Non-pigmented ciliary epithelial cell (primary cell): Measurements from ENCODE around the gene NSMCE1.
"Not testable (repeated sequence)": the region's sequence is repeated elsewhere in the genome, so short reads cannot be mapped to it uniquely, and the experiment has no call there.

ENCODE experiments used
- DNase-seq: peaks from one replicate; pipeline ENCODE4 v3.0.0-alpha.2; 2010; ENCODE audit warnings: low read depth

NSMCE1 gene

DNA sequence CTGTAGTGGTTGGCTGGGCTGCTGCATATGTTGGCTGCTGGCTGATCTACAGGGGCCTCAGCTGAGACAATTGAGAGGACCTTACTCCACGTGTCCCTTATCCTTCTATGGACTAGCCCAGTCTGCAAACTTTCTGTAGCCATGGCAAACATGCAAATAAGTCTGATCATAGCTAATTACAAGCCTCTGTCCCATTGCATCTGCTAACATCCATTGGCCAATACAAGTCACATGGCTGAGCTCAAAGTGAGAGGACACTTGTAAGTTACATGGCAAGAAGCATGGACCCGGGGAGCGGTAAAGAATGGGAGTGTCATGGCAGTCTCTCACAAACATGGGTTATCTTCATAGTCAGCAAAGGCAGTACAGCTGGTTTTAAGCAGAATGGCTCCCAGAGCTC, 33.6 kb upstream of the NSMCE1 start:
- DNase-seq = no peak

DNA sequence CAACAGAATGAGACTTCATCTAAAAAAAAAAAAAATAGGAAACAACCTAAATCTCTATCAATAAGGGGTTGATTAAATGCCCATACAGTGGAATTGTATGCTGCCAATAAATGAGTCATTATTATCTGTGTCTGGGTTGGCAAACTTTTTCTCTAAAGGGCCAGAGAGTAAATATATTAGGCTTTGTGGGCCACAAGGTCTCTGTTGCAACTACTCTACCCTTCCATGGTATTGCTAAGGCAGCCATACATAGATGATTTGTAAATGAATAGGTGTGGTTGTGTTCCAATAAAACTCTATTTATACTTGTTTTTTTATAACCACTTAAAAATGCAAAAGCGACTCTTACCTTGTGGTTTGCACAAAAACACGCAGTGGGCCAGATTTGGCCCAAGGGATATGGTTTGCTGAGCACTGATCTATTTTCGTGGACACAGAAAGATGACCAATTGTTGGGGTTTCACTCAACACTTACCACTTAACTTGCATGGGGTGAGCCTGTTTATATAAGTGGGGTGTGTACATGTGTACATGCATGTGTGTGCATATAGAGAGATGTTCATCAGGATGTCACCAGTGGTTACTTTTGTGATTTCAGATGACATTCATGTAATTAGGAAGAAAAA, 32.8 kb upstream of the NSMCE1 start:
- DNase-seq = no peak

DNA sequence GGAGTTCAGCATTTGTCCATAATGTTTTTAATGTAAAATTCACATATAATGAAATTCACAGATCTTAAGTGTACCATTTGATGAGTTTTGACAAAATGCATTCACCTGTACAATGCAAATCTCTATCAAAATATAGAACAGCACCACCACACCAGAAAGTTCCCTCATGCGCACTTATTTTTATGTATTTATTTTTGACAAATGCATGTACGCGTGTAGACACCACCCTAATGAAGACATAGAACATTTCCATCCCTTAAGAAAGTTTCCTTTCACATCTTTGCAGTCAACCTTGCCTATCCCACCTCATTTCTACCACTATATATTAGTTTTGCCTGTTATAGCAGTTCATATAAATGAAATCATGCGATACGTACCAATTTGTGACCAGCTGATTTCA, 29.6 kb upstream of the NSMCE1 start:
- DNase-seq = no peak

DNA sequence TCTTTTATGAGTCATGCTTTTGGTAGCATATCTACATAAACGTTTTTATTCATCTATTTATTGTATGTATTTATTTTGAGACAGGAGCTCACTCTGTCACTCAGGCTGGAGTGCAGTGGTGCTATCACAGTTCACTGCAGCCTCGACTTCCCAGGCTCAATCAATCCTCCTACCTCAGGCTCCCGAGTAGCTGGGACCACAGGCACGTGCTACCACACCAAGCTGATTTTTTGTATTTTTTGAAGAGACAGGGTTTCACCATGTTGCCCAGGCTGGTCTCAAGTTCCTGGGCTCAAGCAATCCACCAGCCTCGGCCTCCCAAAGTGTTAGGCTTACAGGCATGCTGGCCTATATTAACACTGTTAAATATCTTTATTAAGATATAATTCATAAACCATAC, 24.8 kb upstream of the NSMCE1 start:
- DNase-seq = no peak

DNA sequence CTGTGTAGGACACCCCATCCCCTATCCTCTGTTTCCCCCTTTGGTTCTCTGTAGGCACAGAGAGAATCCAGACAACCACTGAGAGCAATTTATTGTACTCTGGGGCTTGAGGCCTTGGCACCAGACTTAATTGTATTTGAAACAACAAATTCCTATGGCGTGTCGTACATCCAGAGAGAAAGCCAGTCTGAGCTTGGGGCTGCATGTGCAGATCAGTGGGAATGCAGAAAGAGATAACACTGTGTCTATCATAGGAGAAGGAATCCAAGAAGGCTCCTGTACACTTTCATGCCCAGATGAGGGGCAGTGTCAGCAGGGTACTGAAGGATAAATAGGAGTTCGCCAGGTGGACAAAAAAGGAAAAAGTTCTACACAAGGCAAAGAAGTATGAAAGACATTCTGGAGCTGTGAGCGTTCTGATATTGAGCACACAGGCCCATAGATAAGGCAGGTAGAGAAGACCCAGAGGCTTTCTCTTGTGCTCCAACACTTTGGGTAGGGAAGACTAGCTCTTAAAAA, 23.2 kb upstream of the NSMCE1 start:
- DNase-seq = no peak

DNA sequence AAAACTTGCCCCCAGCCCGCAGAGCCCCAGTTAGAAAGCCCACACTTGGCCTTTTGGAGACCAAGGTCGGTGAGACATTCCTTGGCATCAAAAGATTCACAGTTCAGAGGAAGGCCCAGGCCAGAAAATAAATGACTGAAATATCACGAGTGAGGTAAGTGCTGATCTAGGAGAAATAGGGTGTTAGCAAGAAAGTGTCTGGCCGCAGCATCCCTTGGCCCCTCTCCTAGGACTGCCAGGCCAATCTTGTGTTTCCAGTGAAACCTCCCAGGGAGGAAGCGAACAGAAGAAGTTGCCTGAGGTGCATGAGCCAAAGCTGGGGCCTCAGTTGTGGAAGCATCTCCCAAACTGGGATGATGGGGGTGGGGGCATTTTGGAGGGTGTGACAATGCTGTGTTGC, 22.5 kb upstream of the NSMCE1 start:
- no peak for DNase-seq

DNA sequence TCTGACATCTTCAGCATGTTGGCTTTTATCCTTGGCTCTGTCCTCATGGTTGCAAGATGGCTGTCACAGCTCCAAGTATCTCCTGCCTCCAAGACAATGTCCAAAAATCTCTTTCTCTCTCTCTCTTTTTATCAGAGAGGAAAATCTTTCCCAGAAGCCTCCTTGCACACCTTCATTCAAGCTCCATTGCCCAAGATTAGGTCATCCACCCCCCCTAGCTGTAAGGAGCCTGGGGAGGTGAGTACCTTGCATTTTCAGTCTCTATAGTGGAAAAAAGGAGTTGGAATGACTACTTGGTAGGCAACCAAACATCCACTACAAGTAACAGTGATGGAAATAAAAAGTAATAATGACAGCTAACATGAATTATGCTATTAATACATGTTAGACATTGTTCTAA, 22.0 kb upstream of the NSMCE1 start:
- DNase-seq = no peak

DNA sequence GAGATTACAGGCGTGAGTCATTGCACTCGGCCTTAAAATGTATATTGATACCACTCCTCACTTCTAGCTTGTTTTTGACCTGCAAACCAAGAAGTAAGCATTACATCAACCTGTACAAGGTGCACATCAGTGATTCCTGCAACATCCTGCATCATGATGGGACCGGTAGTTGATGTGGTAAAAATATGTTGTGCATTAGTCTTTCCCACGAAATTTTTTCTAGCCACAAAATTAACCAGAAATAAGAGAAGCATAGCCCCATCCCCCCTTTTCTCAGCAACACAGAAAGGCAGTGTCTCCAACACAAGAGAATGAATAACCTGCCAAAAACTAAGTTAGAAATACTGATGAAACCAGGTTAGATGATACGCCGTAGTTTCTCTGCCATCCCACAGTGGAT, 21.1 kb upstream of the NSMCE1 start:
- no peak for DNase-seq

DNA sequence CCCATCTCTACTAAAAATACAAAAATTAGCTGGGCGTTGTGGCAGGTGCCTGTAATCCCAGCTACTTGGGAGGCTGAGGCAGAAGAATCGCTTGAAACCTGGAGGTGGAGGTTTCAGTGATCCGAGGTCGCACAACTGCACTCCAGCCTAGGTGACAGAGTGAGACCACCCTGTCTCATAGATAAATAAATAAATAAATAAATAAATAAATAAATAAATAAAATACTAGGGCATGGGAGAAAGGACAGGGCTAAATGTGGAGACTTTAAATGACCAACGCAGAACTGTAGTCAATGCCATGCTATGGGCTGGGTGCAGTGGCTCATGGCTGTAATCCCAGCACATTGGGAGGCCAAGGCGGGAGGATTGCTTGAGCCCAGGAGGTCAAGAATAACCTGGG, 19.7 kb upstream of the NSMCE1 start:
- not testable (repeated sequence) for DNase-seq

DNA sequence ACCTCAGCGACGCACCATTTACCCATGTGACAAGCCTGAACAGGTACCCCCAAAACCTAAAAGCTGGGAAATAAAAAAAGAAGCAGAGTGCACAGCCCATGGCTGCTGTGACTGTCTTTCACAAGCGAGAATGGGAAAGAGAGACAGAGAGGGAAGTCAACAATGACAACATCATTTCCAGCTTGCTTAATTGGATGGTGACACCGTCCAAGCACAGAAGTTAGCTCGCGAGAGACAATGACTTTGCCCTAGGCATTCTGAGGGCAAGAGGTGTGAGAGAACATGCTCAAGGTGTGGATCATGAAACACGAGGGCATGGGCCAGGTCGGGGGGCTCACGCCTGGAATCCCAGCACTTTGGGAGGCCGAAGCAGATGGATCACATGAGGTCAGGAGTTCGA, 19.3 kb upstream of the NSMCE1 start:
- DNase-seq = no peak

DNA sequence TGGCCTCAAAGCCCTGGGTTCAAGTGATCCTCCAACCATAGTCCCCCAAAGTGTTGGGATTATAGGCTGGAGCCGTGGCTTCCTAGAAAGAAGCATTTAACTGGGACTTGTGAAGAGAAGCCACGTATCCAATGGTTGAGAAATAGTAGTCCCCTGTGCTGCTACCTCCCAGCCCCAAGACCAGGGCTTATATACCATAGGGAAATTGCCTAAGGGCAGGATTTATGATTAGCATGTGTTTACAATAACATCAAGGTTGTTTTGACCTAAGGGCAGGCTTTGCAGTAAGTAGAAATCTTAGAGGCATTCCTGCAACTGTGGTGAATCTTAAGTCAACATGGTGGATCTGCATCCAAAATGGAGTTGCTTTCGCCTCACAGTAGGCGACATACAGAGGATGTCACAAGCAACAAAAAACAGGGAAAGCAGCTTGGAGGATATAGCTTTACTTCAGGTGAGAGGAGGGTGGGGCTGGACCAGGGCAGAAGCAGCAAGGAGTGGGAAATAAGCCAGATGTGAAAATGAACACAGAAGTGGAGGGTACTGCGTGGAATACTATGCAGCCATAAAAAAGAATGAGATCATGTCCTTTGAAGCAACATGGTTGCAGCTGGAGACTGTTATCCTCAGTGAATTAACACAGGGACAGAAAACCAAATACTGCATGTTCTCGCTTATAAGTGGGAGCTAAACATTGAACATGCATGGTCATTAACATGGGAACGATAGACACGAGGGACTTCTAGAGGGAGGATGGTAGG, 18.7 kb upstream of the NSMCE1 start:
- no peak for DNase-seq

DNA sequence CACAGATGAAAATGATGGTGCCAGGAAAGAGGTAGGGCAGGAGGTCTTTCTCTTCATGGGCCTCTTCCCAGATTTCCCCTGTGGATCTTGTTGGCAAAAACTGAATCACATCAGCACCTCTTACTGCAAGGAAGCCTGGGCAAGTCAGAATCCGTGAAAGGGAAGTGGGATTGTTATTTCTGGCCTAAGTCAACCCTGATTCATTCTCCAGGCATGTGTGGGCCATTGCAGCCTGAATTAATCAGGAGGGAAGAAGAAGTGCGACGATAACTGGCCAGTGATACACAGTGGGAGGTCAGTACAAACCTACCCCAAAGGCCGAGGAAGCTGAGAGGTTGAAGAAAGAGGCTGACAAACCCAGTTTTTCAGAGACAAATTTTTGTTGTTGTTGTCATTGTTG, 17.9 kb upstream of the NSMCE1 start:
- DNase-seq = peak; percentile 92

DNA sequence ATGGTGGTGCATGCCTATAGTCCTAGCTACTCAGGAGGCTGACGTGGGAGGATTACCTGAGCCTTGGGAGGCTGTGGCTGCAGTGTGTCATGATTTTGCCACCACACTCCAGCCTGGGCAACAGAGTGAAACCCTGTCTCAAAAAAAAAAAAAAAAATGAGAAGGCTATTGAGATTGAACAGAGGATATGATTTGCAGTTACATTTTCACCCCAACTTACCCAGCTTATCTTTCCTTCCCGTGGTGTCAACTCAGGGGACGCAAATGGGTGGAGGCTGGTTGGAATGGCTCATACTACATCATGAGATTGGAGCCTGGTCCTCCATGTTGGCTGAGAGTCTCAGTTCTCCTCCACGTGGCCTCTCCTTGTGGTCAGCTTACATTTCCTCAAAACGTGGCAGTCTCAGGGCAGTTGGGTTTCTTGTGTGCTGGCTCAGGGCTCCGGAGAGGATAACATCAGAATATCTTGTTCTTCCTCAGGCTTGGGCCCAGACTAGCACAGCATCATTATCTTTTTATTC, 17.2 kb upstream of the NSMCE1 start:
- no peak for DNase-seq

DNA sequence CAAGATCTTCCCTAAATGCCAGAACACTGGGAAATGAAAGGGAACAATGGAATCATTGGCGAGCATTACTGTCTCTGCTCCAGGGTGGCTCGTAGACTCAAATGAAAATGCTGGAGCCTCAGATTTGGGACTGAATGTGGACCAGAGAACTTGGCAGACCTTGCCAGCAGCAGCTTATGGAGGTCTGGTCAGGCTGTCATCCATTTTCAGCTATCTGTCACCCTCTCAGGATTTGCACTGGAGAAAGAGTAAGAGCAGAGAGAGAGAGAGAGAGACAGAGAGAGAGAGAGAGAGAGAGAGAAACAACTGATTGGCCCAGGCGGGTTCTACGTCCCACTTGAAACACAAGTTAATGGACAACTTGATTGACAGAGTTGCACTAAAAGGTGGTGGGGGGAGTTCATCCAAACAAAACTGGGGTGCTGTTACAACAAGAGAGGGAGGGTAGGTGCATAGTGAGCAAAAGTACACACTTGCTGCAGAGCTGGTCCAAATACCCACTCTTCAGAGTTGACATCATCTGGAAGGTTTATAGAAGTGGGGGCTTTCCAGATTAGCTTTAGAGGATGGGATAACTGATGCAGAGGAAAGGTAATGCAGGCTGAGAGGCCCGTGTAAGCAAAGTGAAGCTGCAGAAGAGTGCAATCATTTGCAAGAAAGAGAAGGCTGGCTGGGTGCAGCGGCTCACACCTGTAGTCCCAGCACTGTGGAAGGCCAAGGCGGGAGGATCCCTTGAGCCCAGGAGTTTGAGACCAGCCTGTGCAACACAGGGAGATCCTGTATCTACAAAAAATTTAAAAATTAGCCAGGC, 16.5 kb upstream of the NSMCE1 start:
- no peak for DNase-seq

DNA sequence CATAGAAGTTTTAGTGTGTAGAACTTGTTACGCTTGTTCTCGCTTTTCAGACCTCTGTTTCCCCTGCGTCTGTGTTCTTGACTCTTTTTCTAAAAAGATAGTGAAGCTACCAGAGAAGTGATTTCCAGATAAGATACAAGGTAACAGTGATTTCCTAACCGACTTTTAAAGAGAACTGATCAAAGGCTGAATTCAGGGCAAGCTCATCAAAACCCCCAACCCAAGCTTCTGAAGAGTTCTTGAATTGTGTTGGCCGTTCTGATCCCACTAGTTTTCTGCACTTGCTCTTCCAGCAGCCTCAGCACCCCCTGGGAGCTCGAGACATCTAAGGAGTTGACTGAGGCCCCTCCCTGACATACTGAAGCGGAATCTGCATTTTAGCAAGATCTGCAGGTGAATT, 12.7 kb upstream of the NSMCE1 start:
- DNase-seq = no peak

DNA sequence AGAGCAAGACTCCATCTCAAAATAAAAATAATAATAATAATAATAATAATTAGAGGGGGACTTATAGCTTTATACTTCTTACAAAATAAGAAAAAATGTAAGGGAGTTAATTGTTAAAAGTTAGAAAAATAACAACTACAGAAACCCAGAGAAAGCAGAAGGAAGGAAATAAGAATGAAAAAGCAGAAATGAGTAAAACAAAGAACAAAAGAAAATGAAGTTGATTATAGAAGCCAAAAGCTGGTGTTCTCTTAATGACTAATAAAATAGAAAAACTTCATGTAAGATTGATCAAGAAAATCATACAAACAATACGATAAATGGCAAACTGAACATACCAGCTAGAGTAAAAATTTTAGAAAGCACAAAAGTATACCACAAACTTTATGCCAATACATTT, 6.8 kb upstream of the NSMCE1 start:
- no peak for DNase-seq

DNA sequence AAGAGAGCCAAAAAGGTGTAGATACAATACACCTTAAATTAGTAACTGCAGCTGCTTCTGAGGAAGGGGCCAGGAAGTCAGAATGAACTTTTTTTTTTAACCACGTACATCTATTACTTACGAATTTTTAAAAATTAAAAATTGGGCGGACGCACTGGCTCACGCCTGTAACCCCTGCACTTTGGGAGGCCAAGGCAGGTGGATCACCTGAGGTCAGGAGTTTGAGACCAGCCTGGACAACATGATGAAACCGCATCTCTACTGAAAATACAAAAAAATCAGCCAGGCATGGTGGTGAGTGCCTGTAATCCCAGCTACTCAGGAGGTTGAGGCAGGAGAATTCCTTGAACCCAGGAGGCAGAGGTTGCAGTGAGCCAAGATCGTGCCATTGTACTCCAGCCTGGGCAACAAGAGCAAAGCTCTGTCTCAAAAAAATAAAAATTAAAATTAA, 5.9 kb upstream of the NSMCE1 start:
- DNase-seq = not testable (repeated sequence)

DNA sequence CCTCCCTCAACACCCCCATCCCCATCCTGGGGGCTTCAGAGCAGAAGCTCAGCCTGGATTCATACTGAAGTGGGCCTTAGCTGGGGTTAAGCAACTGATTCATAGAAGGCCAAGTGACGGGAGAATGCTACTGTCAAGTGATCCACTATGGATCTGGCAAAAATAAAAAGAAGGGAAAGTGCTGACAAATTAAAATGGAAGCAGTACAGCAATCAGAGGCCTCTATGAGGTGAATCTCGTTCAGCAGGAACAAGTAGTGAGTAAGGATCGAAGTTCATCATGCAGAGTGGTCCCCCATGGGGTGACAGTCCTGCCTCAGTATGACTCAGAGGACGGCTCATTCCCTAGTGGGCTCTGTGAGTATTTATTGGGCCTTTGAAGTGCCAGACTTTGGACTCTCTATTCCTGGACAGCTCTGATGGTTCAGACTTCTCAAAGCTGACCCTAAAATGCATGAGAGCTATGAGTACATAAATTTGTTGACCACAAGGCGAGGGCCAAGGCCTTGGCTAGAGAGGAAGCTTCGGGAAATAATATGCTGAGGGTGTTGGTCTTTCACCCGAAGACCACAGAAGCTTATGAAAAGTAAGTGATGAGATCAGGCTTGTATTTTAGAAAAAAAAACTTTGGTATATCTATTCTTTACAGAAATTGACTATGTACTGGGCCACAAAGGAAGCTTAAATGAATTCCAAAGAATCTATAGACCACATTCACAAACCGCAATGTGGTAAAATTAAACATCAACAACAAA, 5.3 kb upstream of the NSMCE1 start:
- no peak for DNase-seq

DNA sequence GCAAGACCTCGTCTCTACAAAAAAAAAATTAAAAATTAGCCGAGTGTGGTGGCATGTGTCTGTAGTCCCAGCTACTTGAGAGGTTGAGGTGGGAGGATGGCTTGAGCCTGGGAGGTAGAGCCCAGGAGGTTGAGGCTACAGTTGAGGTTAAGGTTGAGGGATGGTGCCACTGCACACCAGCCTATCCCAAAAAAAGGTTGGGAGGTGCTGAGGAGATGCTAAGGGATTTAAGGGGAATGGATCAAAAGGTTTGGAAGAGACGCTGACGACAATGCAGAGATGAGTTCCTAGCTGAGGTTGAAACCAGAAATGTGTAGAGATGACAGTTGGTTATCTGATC, 4.7 kb upstream of the NSMCE1 start:
- no peak for DNase-seq

DNA sequence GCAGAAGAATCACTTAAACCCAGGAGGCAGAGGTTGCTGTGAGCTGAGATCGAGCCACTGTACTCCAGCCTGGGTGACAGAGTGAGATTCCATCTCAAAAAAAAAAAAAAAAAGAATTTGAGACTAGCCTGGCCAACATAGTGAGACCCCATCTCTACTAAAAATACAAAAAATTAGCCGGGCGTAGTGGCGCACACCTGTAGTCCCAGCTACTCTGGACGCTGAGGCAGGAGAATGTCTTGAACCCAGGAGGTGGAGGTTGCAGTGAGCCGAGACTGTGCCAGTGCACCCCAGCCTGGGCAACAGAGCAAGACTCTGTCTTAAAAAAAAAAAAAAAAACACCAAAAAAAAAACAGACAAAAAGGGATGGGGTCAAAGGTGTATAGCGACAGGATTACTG, 4.1 kb upstream of the NSMCE1 start:
- DNase-seq = not testable (repeated sequence)

DNA sequence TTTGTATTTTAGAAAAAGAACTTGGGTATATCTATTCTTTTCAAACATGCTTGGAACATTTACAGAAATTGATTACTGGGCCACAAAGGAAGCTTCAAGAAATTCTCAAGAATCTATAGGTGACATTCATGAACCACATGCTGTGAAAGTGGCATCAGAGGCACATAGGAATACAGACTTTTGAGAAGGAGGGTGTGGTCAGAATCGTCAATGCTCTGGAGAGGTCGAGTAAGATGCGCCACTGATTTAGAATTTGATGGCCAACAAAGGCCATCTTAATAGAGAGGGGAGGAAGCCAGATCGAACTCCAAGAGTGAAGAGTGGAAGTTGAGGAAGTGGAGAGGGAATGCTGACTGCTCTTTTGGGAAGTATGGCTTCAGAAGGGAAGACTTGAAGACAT, 3.5 kb upstream of the NSMCE1 start:
- no peak for DNase-seq

DNA sequence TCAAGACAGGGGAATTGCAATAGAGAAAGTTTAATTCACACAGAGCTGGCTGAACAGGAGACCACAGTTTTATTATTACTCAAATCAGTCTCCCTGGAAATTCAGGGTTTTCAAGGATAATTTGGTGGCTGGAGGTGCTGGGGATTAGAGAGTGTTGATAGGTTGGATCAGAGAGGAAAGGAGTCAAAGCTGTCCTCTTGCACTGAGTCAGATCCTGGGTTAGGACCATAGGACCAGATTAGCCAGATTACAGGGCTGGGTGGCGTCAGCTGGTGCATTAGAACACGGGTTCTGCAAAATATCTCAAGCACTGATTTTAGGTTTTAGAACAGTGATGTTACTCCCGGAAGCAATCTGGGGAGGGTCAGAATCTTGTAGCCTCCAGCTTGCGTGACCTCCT, 1.8 kb upstream of the NSMCE1 start:
- no peak for DNase-seq
